GM21515 (cell line): ENCODE data around the gene SLC1A2.

Source experiments
- ATAC-seq: cut with Tn5 transposase; IDR thresholded peaks from one replicate; pipeline ENCODE4 v1.9.1; 2021; ENCODE audit not compliant: unreplicated experiment

SLC1A2 gene

GRCh38 chr11:35305670-35306382 lies 113.5 kb downstream of the SLC1A2 start:
- ATAC-seq, result no peak

GRCh38 chr11:35304900-35305460 lies 114.4 kb downstream of the SLC1A2 start:
- ATAC-seq, result no peak

GRCh38 chr11:35304386-35304775 lies 115.0 kb downstream of the SLC1A2 start:
- no peak for ATAC-seq

GRCh38 chr11:35303596-35304385 lies 115.6 kb downstream of the SLC1A2 start:
- ATAC-seq, result no peak

GRCh38 chr11:35302398-35302797 lies 117.0 kb downstream of the SLC1A2 start:
- ATAC-seq, result no peak

- ATAC-seq, result no peak
Observed at GRCh38 chr11:35298369-35298768, 121.0 kb downstream of the SLC1A2 start.

GRCh38 chr11:35295751-35296150 lies 123.6 kb downstream of the SLC1A2 start:
- ATAC-seq, result no peak

GRCh38 chr11:35293699-35294098 lies 125.7 kb downstream of the SLC1A2 start:
- no peak for ATAC-seq

- no peak for ATAC-seq
Observed at GRCh38 chr11:35293035-35293434, 126.3 kb downstream of the SLC1A2 start.

GRCh38 chr11:35292279-35292678 lies 127.1 kb downstream of the SLC1A2 start:
- ATAC-seq, result no peak

GRCh38 chr11:35290876-35291275 lies 128.5 kb downstream of the SLC1A2 start:
- no peak for ATAC-seq

GRCh38 chr11:35289821-35290220 lies 129.5 kb downstream of the SLC1A2 start:
- no peak for ATAC-seq

- no peak for ATAC-seq
Observed at GRCh38 chr11:35288817-35289541, 130.4 kb downstream of the SLC1A2 start.

- no peak for ATAC-seq
Observed at GRCh38 chr11:35288309-35288708, 131.0 kb downstream of the SLC1A2 start.

GRCh38 chr11:35287344-35287890 lies 131.9 kb downstream of the SLC1A2 start:
- no peak for ATAC-seq

GRCh38 chr11:35286126-35286525 lies 133.2 kb downstream of the SLC1A2 start:
- ATAC-seq, result no peak

- ATAC-seq, result no peak
Observed at GRCh38 chr11:35285471-35285870, 133.9 kb downstream of the SLC1A2 start.

- no peak for ATAC-seq
Observed at GRCh38 chr11:35282221-35282882, 137.0 kb downstream of the SLC1A2 start.

- no peak for ATAC-seq
Observed at GRCh38 chr11:35281169-35281688, 138.1 kb downstream of the SLC1A2 start.

GRCh38 chr11:35280727-35281126 lies 138.6 kb downstream of the SLC1A2 start:
- ATAC-seq, result no peak
